Mesothelial cell of epicardium (in vitro differentiated cells): ENCODE results near the gene CERS1. TPM values are rescaled to one million over a fixed set of nuclear protein-coding genes. Genes with fewer than 3 reads are reported as not detected.
"Not testable (repeated sequence)": the region's sequence is repeated elsewhere in the genome, so short reads cannot be mapped to it uniquely, and the experiment has no call there.

ENCODE experiments used
- DNase-seq, 2 experiments: peaks; one replicate each; pipeline ENCODE4 v3.0.0; 2021; ENCODE audit warnings: low spot score in 2 of 2; ENCODE audit not compliant: unreplicated experiment in 2 of 2
- H3K27ac Mint-ChIP-seq: 2 replicates; pipeline ENCODE4 v1.8.0; 2021; ENCODE audit warnings: mixed read lengths
- H3K27me3 Mint-ChIP-seq: 2 replicates; pipeline ENCODE4 v1.8.0; 2021; ENCODE audit warnings: low read depth, mixed read lengths
- H3K36me3 Mint-ChIP-seq: 2 replicates; pipeline ENCODE4 v1.8.0; 2021; ENCODE audit warnings: mixed read lengths
- H3K4me1 Mint-ChIP-seq: 2 replicates; pipeline ENCODE4 v1.8.0; 2021; ENCODE audit warnings: mixed read lengths
- H3K4me3 Mint-ChIP-seq: 2 replicates; pipeline ENCODE4 v1.8.0; 2021; ENCODE audit warnings: mild to moderate bottlenecking, moderate library complexity, mixed read lengths
- H3K9me3 Mint-ChIP-seq: 2 replicates; pipeline ENCODE4 v1.8.0; 2021; ENCODE audit warnings: mixed read lengths
- total RNA-seq: library from RNA; stranded (reverse); gene quantifications from 3 replicates; pipeline ENCODE4 v1.2.1, GENCODE V29; 2021
- TF ChIP-seq, protein P1 (sequence below): fragments of 200-600 bp; sonication (generic); IDR thresholded peaks from one replicate; pipeline ENCODE4 v1.5.0; 2021; ENCODE audit warnings: antibody characterized with exemption; ENCODE audit not compliant: unreplicated experiment

The CERS1 gene
- total RNA-seq, 1 donor from 2014 or later = 8.5 TPM

DNA sequence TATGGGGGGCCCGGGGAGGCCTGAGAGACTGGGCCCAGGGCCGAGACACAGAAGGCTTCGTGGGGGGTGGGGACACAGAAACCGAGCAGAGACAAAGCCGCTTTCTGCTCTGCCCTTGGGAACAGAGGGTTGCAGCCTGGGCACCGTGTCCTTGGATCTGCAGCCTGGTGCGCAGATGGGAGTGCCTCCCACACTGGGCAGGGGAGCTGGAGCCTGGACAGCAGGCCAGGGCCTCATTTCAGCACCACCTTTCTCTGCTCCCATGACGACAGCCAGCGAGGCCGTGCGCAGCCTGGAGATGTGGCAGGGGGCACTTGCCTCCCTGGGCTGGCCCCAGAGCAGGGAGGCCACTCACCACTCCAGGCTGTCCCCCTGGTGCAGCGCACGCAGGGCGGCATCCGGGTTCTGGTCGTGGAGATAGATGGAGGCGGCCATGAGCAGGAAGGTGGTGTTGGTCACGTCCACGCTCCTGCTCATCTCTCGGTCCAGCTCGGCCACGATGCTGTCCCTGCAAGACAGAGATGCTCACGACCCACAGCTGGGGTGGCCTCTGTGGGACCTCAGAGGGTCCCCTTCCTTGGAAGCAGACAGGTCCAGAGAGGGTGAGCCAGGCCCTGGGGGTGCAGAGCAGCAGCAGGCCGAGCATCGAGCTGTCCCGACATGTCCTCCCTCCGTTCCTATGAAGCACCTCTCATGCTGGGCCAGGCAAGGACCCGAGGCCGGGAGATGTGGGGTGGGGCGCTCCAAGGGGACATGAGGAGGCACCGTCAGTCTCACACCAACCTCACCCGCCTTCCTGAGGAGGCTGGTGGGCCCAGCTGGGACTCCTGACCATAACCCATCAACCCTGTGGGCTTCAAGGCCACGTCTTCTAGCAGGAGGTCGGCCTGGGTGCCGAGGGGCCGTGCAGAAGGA is 10.9 kb upstream of the CERS1 start:
- H3K9me3 Mint-ChIP-seq = no peaks in the 10 kb centered on the region
- TF ChIP-seq, protein P1, sequence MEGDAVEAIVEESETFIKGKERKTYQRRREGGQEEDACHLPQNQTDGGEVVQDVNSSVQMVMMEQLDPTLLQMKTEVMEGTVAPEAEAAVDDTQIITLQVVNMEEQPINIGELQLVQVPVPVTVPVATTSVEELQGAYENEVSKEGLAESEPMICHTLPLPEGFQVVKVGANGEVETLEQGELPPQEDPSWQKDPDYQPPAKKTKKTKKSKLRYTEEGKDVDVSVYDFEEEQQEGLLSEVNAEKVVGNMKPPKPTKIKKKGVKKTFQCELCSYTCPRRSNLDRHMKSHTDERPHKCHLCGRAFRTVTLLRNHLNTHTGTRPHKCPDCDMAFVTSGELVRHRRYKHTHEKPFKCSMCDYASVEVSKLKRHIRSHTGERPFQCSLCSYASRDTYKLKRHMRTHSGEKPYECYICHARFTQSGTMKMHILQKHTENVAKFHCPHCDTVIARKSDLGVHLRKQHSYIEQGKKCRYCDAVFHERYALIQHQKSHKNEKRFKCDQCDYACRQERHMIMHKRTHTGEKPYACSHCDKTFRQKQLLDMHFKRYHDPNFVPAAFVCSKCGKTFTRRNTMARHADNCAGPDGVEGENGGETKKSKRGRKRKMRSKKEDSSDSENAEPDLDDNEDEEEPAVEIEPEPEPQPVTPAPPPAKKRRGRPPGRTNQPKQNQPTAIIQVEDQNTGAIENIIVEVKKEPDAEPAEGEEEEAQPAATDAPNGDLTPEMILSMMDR = no peak
- H3K4me3 Mint-ChIP-seq = no peak overlapping the region
- peaks cover 7% of the 10 kb centered on the region for H3K36me3 Mint-ChIP-seq
- H3K27ac Mint-ChIP-seq = no peak overlapping the region
- no peak for DNase-seq
- H3K4me1 Mint-ChIP-seq = no peaks in the 10 kb centered on the region
- no peaks in the 10 kb centered on the region for H3K27me3 Mint-ChIP-seq

DNA sequence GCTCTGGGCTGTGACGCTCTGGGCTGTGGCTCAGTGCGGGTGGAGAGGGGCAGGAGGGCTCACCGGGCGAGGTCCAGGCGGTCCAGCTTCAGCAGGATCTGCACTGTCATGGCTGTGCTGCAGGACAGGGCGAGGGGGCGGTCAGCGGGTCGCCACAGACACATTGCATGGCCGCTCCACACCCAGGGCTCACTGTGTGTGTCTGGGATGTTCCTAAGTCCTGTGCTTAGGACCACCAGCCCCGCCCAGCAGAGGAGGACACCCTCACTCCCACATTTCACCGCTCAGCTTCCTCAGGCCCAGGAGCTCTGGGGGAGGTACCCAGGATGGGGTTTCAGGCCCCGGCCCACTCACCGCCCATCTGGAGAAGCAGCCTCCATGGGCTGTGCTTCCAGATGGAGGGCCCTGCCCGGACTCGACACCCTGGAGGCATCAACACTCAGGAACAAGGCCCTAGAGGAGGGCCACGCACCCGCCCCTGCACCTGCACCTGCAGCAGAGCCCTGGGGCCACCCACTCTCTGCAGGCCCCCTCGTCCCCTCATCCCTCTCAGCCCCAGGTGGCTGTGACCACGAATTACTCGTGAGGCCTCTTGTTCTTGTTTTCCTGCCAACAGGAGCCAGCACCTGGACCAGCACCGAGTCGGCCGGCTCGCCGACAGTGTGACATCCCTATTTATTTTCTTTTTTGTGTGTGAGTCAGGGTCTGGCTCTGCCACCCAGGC is 9.7 kb upstream of the CERS1 start:
- H3K4me3 Mint-ChIP-seq = no peak overlapping the region
- peaks cover 15% of the 10 kb centered on the region for H3K36me3 Mint-ChIP-seq
- no peaks in the 10 kb centered on the region for H3K27me3 Mint-ChIP-seq
- H3K4me1 Mint-ChIP-seq = no peaks in the 10 kb centered on the region
- TF ChIP-seq, protein P1 = no peak
- H3K9me3 Mint-ChIP-seq = no peaks in the 10 kb centered on the region
- no peak overlapping the region for H3K27ac Mint-ChIP-seq
- no peak for DNase-seq

DNA sequence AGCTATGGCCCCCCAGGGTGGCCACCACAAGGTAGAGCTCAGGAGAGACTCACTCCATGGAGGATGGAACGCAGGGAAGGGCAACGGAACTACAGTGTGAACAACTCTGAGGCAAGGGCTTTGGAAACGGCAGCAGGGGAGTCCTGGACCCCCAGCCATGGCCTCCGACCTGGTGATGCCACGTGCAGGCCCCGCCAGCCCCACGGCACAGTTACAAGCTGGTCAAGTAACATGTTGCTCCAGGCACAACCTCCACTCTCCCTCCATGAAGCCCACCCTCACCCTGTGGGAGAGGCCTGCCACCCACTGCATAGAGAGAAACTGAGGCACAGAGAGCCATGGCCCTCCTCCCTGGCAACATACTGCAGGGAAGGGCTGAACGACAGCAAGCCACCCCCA is 9.1 kb upstream of the CERS1 start:
- no peak overlapping the region for H3K4me3 Mint-ChIP-seq
- H3K27ac Mint-ChIP-seq = no peak overlapping the region
- H3K27me3 Mint-ChIP-seq = no peaks in the 10 kb centered on the region
- DNase-seq = no peak
- H3K9me3 Mint-ChIP-seq = no peaks in the 10 kb centered on the region
- H3K4me1 Mint-ChIP-seq = no peaks in the 10 kb centered on the region
- TF ChIP-seq, protein P1 = no peak
- H3K36me3 Mint-ChIP-seq = peaks cover 15% of the 10 kb centered on the region

DNA sequence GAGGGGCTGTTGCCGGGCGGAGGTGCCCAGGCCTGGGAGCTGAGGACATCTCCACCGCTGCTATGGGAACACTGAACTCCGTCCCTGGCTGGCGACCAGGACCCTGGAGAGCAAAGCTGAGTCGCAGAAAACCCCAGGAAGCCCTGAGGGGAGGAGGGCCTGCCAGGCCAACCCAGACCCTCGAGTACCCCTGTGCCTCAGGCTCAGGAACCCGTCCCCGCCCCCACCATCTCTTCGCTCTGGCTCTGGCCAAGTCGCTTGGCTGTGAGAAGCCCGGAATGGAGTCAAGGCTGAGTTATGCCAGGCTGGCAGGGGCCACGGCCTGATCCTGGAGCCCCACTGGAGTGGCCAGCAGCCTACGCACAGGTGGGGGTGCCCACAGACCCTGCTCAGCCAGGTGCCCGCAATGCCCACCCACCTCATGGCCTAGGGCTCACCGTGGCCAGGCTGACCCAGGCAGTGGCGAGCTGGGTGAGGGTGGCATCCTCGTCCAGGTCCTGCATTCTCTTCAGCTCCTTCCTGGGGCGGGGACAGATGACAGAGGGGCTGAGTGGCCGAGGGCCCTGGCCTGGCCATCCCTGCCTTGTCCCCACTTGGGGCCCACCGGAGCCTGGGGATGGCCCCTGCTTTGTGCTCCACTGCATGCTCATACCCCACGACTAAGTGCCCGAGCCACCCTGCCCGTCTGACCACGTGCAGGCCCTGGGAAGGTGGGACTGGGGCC is 8.5 kb upstream of the CERS1 start:
- Mint-ChIP-seq H3K27me3 (no peaks in the 10 kb centered on the region), H3K4me3 (no peak overlapping the region), H3K9me3 (no peaks in the 10 kb centered on the region), H3K4me1 (no peaks in the 10 kb centered on the region), H3K36me3 (peaks cover 11% of the 10 kb centered on the region), H3K27ac (no peak overlapping the region)
- DNase-seq = no peak
- TF ChIP-seq, protein P1 = no peak

DNA sequence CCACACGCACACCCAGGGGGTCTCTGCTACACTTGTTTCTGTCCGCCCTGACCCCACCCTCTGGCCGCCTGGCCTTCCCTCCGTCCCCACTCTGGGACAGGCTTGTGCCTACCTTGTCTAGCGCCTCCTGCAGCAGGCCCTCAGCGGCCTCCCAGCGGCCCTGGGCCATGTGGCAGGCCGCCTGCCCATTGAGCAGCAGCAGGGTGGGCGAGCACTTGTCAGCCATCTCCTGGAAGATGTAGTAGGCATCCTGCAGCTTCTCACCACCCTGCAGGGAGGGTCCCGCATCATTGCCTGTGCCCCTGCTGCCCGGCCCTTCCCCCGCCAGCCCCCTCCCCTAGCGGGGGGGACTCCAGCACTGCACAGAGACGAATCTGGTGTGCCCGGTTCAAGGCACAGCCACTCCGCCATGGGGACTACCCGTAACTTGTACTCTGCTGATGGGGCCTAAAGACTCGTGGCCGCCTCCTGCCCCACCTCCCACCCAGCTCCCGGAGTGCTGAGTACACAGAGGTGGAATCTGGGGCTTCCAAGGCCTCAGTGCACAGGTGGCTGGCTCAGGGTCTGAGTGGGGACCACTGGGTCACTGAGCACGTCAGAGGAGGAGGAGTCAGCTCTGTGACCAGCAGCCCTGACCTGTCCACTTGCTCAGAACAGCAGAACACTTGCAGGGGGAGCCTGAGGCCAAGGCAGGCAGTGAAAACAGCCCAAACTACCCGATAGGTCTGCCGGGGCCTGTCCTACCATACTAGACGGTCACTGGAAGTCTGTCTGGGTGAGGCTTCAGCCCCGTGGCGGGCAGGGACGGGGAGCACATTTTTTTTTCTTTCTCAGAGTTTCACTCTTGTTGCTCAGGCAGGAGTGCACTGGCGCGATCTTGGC is 7.4 kb upstream of the CERS1 start:
- Mint-ChIP-seq H3K36me3 (peaks cover 11% of the 10 kb centered on the region), H3K4me1 (no peaks in the 10 kb centered on the region), H3K9me3 (no peaks in the 10 kb centered on the region), H3K4me3 (no peak overlapping the region), H3K27me3 (no peaks in the 10 kb centered on the region), H3K27ac (no peak overlapping the region)
- TF ChIP-seq, protein P1 = no peak
- no peak for DNase-seq

DNA sequence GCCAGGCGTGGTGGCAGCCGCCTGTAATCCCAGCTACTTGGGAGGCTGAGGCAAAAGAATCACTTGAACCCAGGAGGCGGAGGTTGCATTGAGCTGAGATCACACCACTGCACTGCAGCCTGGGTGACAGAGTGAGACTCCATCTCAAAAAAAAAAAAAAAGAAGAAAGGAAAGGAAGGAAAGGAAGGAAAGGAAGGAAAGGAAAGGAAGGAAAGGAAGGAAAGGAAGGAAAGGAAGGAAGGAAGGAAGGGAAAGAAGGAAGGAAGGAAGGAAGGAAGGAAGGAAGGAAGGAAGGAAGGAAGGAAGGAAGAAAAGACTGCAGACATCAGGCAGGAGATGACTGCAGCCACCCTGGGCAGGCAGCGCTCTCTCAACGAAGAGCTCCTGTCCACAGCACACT is 6.6 kb upstream of the CERS1 start:
- peaks cover 11% of the 10 kb centered on the region for H3K36me3 Mint-ChIP-seq
- H3K4me1 Mint-ChIP-seq, H3K27ac Mint-ChIP-seq, H3K27me3 Mint-ChIP-seq, H3K4me3 Mint-ChIP-seq, H3K9me3 Mint-ChIP-seq, DNase-seq: not testable (repeated sequence)
